HUES64 (cell line): ENCODE results near the gene TLE5.

Experiments
- H3K27ac ChIP-seq: 2 replicates; pipeline ENCODE4 v1.7.0; 2013; ENCODE audit warnings: low read depth, low read length, inconsistent platforms
- H3K27me3 ChIP-seq: 2 replicates; pipeline ENCODE4 v1.6.1; 2013; ENCODE audit warnings: mild to moderate bottlenecking, low read length; ENCODE audit not compliant: insufficient read depth
- H3K36me3 ChIP-seq: 2 replicates; pipeline ENCODE4 v1.6.1; 2013; ENCODE audit warnings: mild to moderate bottlenecking, low read length; ENCODE audit not compliant: insufficient read depth
- H3K4me1 ChIP-seq: 2 replicates; pipeline ENCODE4 v1.6.1; 2013; ENCODE audit warnings: mild to moderate bottlenecking, low read length, moderate library complexity; ENCODE audit not compliant: insufficient read depth
- H3K4me3 ChIP-seq: 2 replicates; pipeline ENCODE4 v1.5.1; 2013; ENCODE audit warnings: mild to moderate bottlenecking, low read length, moderate library complexity
- H3K9ac ChIP-seq: 2 replicates; pipeline ENCODE4 v1.6.1; 2013; ENCODE audit warnings: mild to moderate bottlenecking, low read depth, low read length
- H3K9me3 ChIP-seq: 2 replicates; pipeline ENCODE4 v1.6.1; 2013; ENCODE audit warnings: low read depth, low read length; ENCODE audit not compliant: insufficient read depth
- WGBS: fragments of 150-250, 120-280 bp; methylation state at CpG from one replicate; pipeline ENCODE4 v1.1.7; 2013; ENCODE audit warnings: missing lambda C conversion rate; 5-methylcytosine and 5-hydroxymethylcytosine counted together

The TLE5 gene

GRCh38 chr19:3073931-3074595 lies 11.8 kb upstream of the TLE5 start:
- 73% methylated on average over 8 of the region's 8 CpGs for WGBS
- Histone ChIP-seq H3K4me3 (no peak overlapping the region), H3K4me1 (no peaks in the 10 kb centered on the region), H3K9me3 (no peaks in the 10 kb centered on the region), H3K27ac (no peak overlapping the region), H3K9ac (no peak overlapping the region), H3K36me3 (no peaks in the 10 kb centered on the region), H3K27me3 (peaks cover 7% of the 10 kb centered on the region)

GRCh38 chr19:3073159-3073563 lies 10.9 kb upstream of the TLE5 start:
- 86% methylated on average over 3 of the region's 3 CpGs for WGBS
- Histone ChIP-seq H3K36me3 (no peaks in the 10 kb centered on the region), H3K4me1 (no peaks in the 10 kb centered on the region), H3K27me3 (peaks cover 7% of the 10 kb centered on the region), H3K4me3 (no peak overlapping the region), H3K9me3 (no peaks in the 10 kb centered on the region), H3K27ac (no peak overlapping the region), H3K9ac (no peak overlapping the region)

GRCh38 chr19:3071768-3072167 lies 9.5 kb upstream of the TLE5 start:
- H3K27ac ChIP-seq, result no peak overlapping the region
- WGBS, result 86% methylated on average over 4 of the region's 4 CpGs
- H3K9me3 ChIP-seq, result no peaks in the 10 kb centered on the region
- peaks cover 7% of the 10 kb centered on the region for H3K27me3 ChIP-seq
- H3K36me3 ChIP-seq, result no peaks in the 10 kb centered on the region
- no peak overlapping the region for H3K9ac ChIP-seq
- no peaks in the 10 kb centered on the region for H3K4me1 ChIP-seq
- no peak overlapping the region for H3K4me3 ChIP-seq

- WGBS, result 85% methylated on average over 21 of the region's 21 CpGs
- Histone ChIP-seq H3K27me3 (0 out of 2 replicates have a peak, but pooled peaks cover 2% of the 10 kb centered on the region), H3K9ac (no peak overlapping the region), H3K36me3 (no peaks in the 10 kb centered on the region), H3K4me3 (no peak overlapping the region), H3K4me1 (no peaks in the 10 kb centered on the region), H3K27ac (no peak overlapping the region), H3K9me3 (no peaks in the 10 kb centered on the region)
Observed at GRCh38 chr19:3068071-3068470, 5.8 kb upstream of the TLE5 start.

- WGBS, result 90% methylated on average over 9 of the region's 9 CpGs
- Histone ChIP-seq H3K27ac (no peak overlapping the region), H3K27me3 (0 out of 2 replicates have a peak, but pooled peaks cover 4% of the 10 kb centered on the region), H3K9me3 (no peaks in the 10 kb centered on the region), H3K4me1 (no peaks in the 10 kb centered on the region), H3K9ac (no peak overlapping the region), H3K36me3 (no peaks in the 10 kb centered on the region), H3K4me3 (no peak overlapping the region)
Observed at GRCh38 chr19:3067563-3067962, 5.3 kb upstream of the TLE5 start.

GRCh38 chr19:3066482-3067049 lies 4.3 kb upstream of the TLE5 start:
- no peaks in the 10 kb centered on the region for H3K9me3 ChIP-seq
- 0 out of 2 replicates have a peak, but pooled peaks cover 4% of the 10 kb centered on the region for H3K27me3 ChIP-seq
- no peak overlapping the region for H3K4me3 ChIP-seq
- no peak overlapping the region for H3K9ac ChIP-seq
- H3K36me3 ChIP-seq, result no peaks in the 10 kb centered on the region
- no peaks in the 10 kb centered on the region for H3K4me1 ChIP-seq
- 90% methylated on average over 16 of the region's 16 CpGs for WGBS
- H3K27ac ChIP-seq, result no peak overlapping the region

GRCh38 chr19:3065675-3066357 lies 3.5 kb upstream of the TLE5 start:
- Histone ChIP-seq H3K27ac (no peak overlapping the region), H3K36me3 (no peaks in the 10 kb centered on the region), H3K9ac (no peak overlapping the region), H3K4me1 (no peaks in the 10 kb centered on the region), H3K27me3 (0 out of 2 replicates have a peak, but pooled peaks cover 4% of the 10 kb centered on the region), H3K4me3 (no peak overlapping the region), H3K9me3 (no peaks in the 10 kb centered on the region)
- WGBS, result 82% methylated on average over 15 of the region's 15 CpGs

- Histone ChIP-seq H3K27ac (no peak overlapping the region), H3K36me3 (peaks cover 8% of the 10 kb centered on the region; the same call in 1 of the 2 replicates), H3K4me1 (no peaks in the 10 kb centered on the region), H3K27me3 (0 out of 2 replicates have a peak, but pooled peaks cover 4% of the 10 kb centered on the region), H3K4me3 (no peak overlapping the region), H3K9me3 (no peaks in the 10 kb centered on the region), H3K9ac (no peak overlapping the region)
- WGBS, result 93% methylated on average over 7 of the region's 7 CpGs
Observed at GRCh38 chr19:3064011-3064330, 1.7 kb upstream of the TLE5 start.

- Histone ChIP-seq H3K9me3 (no peaks in the 10 kb centered on the region), H3K9ac (peak overlapping the region; percentile 40; the same call in 1 of the 2 replicates), H3K36me3 (peaks cover 22% of the 10 kb centered on the region; the same call in 1 of the 2 replicates), H3K4me1 (peaks cover 17% of the 10 kb centered on the region), H3K27me3 (peaks cover 7% of the 10 kb centered on the region), H3K27ac (no peak overlapping the region; the same call in 1 of the 2 replicates), H3K4me3 (peak overlapping the region; percentile 68)
- WGBS, result 5% methylated on average over 70 of the region's 88 CpGs
Observed at GRCh38 chr19:3061182-3062161, 823 bp downstream of the TLE5 start.

GRCh38 chr19:3060857-3061181 lies 1.5 kb downstream of the TLE5 start:
- peak overlapping the region; percentile 68 for H3K4me3 ChIP-seq
- H3K9ac ChIP-seq, result no peak overlapping the region
- H3K27me3 ChIP-seq, result peaks cover 7% of the 10 kb centered on the region
- peaks cover 20% of the 10 kb centered on the region for H3K4me1 ChIP-seq
- no peaks in the 10 kb centered on the region for H3K9me3 ChIP-seq
- peaks cover 22% of the 10 kb centered on the region; the same call in 1 of the 2 replicates for H3K36me3 ChIP-seq
- H3K27ac ChIP-seq, result no peak overlapping the region; the same call in 1 of the 2 replicates
- 77% methylated on average over 4 of the region's 4 CpGs for WGBS
